GM23338 (cell line): ENCODE results near the gene ECHDC3. TPM values are rescaled to one million over a fixed set of nuclear protein-coding genes. Genes with fewer than 3 reads are reported as not detected.

Experiments used
- EZH2phosphoT487 ChIP-seq: fragments of 200-600 bp; sonication (generic); IDR thresholded peaks from one replicate; pipeline ENCODE4 v1.8.1; 2018; ENCODE audit warnings: antibody characterized with exemption; ENCODE audit not compliant: unreplicated experiment
- POLR2AphosphoS5 ChIP-seq: IDR thresholded peaks from 2 replicates; pipeline ENCODE4 v1.6.1; 2016; ENCODE audit warnings: antibody characterized with exemption, low read depth
- REST ChIP-seq: IDR thresholded peaks from one replicate; pipeline ENCODE4 v1.6.1; 2018; ENCODE audit warnings: antibody characterized with exemption; ENCODE audit not compliant: unreplicated experiment
- ZNF331 ChIP-seq: fragments of 250-450 bp; sonication (Bioruptor Pico); IDR thresholded peaks from 2 replicates; pipeline ENCODE4 v1.5.0; 2020; ENCODE audit warnings: low read depth, mild to moderate bottlenecking, moderate library complexity
- ZNF462 ChIP-seq: fragments of 250-450 bp; sonication (Bioruptor Pico); IDR thresholded peaks from 2 replicates; pipeline ENCODE4 v1.5.0; 2020; ENCODE audit warnings: mild to moderate bottlenecking, moderate library complexity
- polyA plus RNA-seq: library from polyadenylated mRNA; unstranded; fragments of >200 nt; fragmentation: Nextera tagmentation; extraction: Ambion mirVana; gene quantifications from 2 replicates; pipeline ENCODE4 v1.2.1, GENCODE V29; 2016
- total RNA-seq: library from RNA; depleted of rRNA; stranded (reverse); fragments of >200 nt; shearing (Covaris generic); gene quantifications from 2 replicates; pipeline ENCODE4 v1.2.3, GENCODE V29; 2014

ECHDC3 gene
- total and polyA plus RNA-seq, 2 experiments from 2014 or later = 16.3 to 50.1 TPM

- TF ChIP-seq REST (no peak), ZNF331 (CRISPR knock-in tag) (no peak), POLR2AphosphoS5 (no peak), ZNF462 (CRISPR knock-in tag) (no peak), EZH2phosphoT487 (no peak)
Measured at GRCh38 chr10:11773761-11774441, 31.7 kb downstream of the ECHDC3 start (continued).
